Measurements from ENCODE around the gene RASGRF1.

- TF ChIP-seq CTCF (IDR thresholded peaks at IDR 0.05) (no peak), EP300 (IDR thresholded peaks at IDR 0.05) (no peak)
Observed at GRCh38 chr15:79067072-79067833, 23.3 kb downstream of the RASGRF1 start.

Measured in ovary (tissue), 3 donors.